OCI-LY3 (cell line): ENCODE data around the gene LARP1.

Experiments used
- CTCF ChIP-seq: fragments of 200-600, 300-600 bp; sonication (generic); IDR thresholded peaks from 2 replicates; pipeline ENCODE4 v1.5.1; 2014; ENCODE audit warnings: antibody characterized with exemption, low read length, low read depth
- EZH2phosphoT487 ChIP-seq: fragments of 200-600 bp; shearing (Covaris generic); IDR thresholded peaks from 2 replicates; pipeline ENCODE4 v1.6.1; 2018; ENCODE audit warnings: antibody characterized with exemption, mixed run types, low read depth

GRCh38 chr5:154762261-154762660, 7.1 kb downstream of the LARP1 start:
- TF ChIP-seq CTCF (no peak), EZH2phosphoT487 (no peak)
